Left ventricle myocardium inferior (tissue), 1 donor: ENCODE measurements around the gene HACD2. TPM values are rescaled to one million over a fixed set of nuclear protein-coding genes. Genes with fewer than 3 reads are reported as not detected.

Source experiments
- DNase-seq: peaks from one replicate; pipeline ENCODE4 v3.0.0-alpha.2; 2020
- H3K27ac ChIP-seq: fragments of 200-600 bp; replicated peaks from 2 replicates; pipeline ENCODE4 v1.8.0; 2021
- H3K27me3 ChIP-seq: fragments of 200-600 bp; 2 replicates; pipeline ENCODE4 v1.8.0; 2021; ENCODE audit warnings: low read depth
- H3K36me3 ChIP-seq: fragments of 200-600 bp; 2 replicates; pipeline ENCODE4 v1.8.0; 2021
- H3K4me1 ChIP-seq: fragments of 200-600 bp; 2 replicates; pipeline ENCODE4 v1.8.0; 2021
- H3K4me3 ChIP-seq: fragments of 200-600 bp; 2 replicates; pipeline ENCODE4 v1.8.0; 2021; ENCODE audit warnings: mild to moderate bottlenecking, moderate library complexity
- H3K9me3 ChIP-seq: fragments of 200-600 bp; replicated peaks from 2 replicates; pipeline ENCODE4 v1.8.0; 2021
- intact Hi-C: fragments of 100-400 bp; cut with micrococcal nuclease; formaldehyde crosslinking; loops from one replicate; pipeline ENCODE4 v1.11.0; 2022
- total RNA-seq: library from RNA; stranded (reverse); fragmentation: NEBNext Ultra II Directional; extraction: Animal tissue kit (Norgen Biotek cat#: 25700); gene quantifications from one replicate; pipeline ENCODE4 v1.2.1, GENCODE V29; 2021
- TF ChIP-seq, protein P1 (sequence below): fragments of 200-600 bp; IDR thresholded peaks from 2 replicates; pipeline ENCODE4 v1.8.0; 2021; ENCODE audit warnings: antibody characterized with exemption, mild to moderate bottlenecking, borderline replicate concordance
- donor health status: DM: no; HTN: yes; CAD: no; lungs with severe emphysema.

Gene HACD2
- total RNA-seq, 1 donor from 2014 or later = 8.1 TPM

DNA sequence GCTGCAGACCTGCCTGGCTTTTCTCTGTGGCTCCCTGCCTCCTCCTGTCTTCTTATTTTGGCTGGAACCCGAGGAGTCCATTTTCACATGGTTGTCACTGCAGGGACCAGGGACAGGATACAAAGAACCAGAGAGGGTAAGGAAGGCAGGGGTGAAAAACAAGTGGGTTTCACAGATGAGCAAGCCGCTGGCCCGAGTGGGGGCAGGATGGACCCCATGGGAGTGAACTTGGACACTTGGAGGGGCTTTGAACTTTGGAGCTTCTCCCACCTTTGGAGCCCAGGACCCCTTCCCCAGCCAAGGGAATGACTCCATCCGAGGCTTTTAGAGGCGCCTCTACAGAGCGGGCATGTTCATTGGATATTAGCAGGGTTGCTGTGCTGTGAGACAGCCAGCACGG is 109.1 kb downstream of the HACD2 start:
- H3K27ac ChIP-seq = no peak overlapping the region
- intact Hi-C loops = no loop called here
- no peaks in the 10 kb centered on the region for H3K9me3 ChIP-seq
- no peak overlapping the region for H3K4me3 ChIP-seq
- TF ChIP-seq, protein P1, sequence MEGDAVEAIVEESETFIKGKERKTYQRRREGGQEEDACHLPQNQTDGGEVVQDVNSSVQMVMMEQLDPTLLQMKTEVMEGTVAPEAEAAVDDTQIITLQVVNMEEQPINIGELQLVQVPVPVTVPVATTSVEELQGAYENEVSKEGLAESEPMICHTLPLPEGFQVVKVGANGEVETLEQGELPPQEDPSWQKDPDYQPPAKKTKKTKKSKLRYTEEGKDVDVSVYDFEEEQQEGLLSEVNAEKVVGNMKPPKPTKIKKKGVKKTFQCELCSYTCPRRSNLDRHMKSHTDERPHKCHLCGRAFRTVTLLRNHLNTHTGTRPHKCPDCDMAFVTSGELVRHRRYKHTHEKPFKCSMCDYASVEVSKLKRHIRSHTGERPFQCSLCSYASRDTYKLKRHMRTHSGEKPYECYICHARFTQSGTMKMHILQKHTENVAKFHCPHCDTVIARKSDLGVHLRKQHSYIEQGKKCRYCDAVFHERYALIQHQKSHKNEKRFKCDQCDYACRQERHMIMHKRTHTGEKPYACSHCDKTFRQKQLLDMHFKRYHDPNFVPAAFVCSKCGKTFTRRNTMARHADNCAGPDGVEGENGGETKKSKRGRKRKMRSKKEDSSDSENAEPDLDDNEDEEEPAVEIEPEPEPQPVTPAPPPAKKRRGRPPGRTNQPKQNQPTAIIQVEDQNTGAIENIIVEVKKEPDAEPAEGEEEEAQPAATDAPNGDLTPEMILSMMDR = no peak
- H3K4me1 ChIP-seq = no peaks in the 10 kb centered on the region
- DNase-seq = no peak
- peaks cover 14% of the 10 kb centered on the region for H3K27me3 ChIP-seq
- no peaks in the 10 kb centered on the region for H3K36me3 ChIP-seq

- TF ChIP-seq, protein P1 = no peak
- Histone ChIP-seq H3K4me3 (no peak overlapping the region), H3K27me3 (peaks cover 11% of the 10 kb centered on the region), H3K4me1 (no peaks in the 10 kb centered on the region), H3K36me3 (no peaks in the 10 kb centered on the region), H3K27ac (no peak overlapping the region), H3K9me3 (no peaks in the 10 kb centered on the region)
- no peak for DNase-seq
- intact Hi-C loops = no loop called here
These were observed 113.7 kb downstream of the HACD2 start for GRCh38 chr3:123471106-123471505.

- H3K4me1 ChIP-seq = no peaks in the 10 kb centered on the region
- H3K27ac ChIP-seq = no peak overlapping the region
- H3K36me3 ChIP-seq = no peaks in the 10 kb centered on the region
- H3K4me3 ChIP-seq = no peak overlapping the region
- H3K27me3 ChIP-seq = peaks cover 4% of the 10 kb centered on the region
- TF ChIP-seq, protein P1 = no peak
- no peaks in the 10 kb centered on the region for H3K9me3 ChIP-seq
- intact Hi-C loops = no loop called here
- no peak for DNase-seq
These were observed 115.4 kb downstream of the HACD2 start for GRCh38 chr3:123469323-123469995.

DNA sequence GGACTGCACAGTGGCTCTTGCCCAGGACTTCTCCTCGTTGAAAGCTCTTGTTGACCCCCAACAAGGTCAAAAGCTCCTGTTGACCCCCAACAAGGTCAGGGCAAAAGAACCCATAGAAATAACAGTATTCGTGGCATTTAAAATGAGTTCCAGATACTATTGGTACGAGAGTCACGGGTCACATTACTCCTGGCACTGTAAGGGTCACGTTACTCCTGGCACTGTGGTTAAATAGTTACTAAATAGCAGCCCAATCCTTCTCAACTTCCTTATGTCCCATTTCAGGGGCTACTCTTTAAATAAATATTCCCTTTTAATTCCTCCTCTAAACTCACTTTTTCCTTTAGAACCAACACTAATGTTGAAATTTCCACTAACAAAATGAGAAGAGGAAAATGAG is 117.8 kb downstream of the HACD2 start:
- H3K27ac ChIP-seq = no peak overlapping the region
- intact Hi-C loops = no loop called here
- no peaks in the 10 kb centered on the region for H3K36me3 ChIP-seq
- no peaks in the 10 kb centered on the region for H3K4me1 ChIP-seq
- DNase-seq = no peak
- H3K9me3 ChIP-seq = no peaks in the 10 kb centered on the region
- H3K27me3 ChIP-seq = peaks cover 11% of the 10 kb centered on the region
- TF ChIP-seq, protein P1 = no peak
- no peak overlapping the region for H3K4me3 ChIP-seq

DNA sequence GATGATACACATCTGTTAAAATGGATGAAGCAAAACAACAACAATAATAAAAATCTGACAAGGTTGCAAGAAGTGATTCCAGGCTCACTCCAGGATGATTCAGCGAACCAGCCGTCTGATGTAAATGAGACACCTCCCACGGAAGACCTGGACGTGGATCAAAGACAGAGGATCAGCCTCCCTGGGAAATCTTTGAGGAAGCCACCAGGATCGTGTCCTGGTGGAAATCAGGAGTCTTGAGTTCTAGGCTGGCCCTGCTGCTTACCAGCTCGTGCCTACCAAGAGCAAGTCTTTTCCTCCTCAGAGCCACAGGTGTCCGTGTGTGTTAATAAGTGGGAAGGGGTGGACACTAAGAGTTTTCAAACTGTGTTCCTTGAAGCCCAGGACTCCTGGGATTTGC is 120.6 kb downstream of the HACD2 start:
- peaks cover 7% of the 10 kb centered on the region for H3K4me1 ChIP-seq
- peaks cover 14% of the 10 kb centered on the region for H3K27me3 ChIP-seq
- no peaks in the 10 kb centered on the region for H3K36me3 ChIP-seq
- no peak overlapping the region for H3K27ac ChIP-seq
- no peak for DNase-seq
- intact Hi-C loops = no loop called here
- H3K4me3 ChIP-seq = no peak overlapping the region
- no peaks in the 10 kb centered on the region for H3K9me3 ChIP-seq
- TF ChIP-seq, protein P1 = no peak
